B cell (primary cell): ENCODE data around the gene KIAA1328. TPM values are rescaled to one million over a fixed set of nuclear protein-coding genes. Genes with fewer than 3 reads are reported as not detected.

Experiments used
- ATAC-seq: fragments of 200-7000 bp; cut with Tn5 transposase; one replicate; pipeline ENCODE4 v1.10.0; 2021; ENCODE audit warnings: low read depth, mild to moderate bottlenecking, moderate number of reproducible peaks, moderate library complexity
- CTCF ChIA-PET: fragments of 350-600 bp; sonication (Branson Sonifier 250); formaldehyde crosslinking; loops from one replicate; lab custom pipeline; 2021; ENCODE audit warnings: antibody characterized with exemption, inconsistent platforms; lab: Charles Lee
- POLR2A ChIA-PET: fragments of 350-600 bp; sonication (Branson Sonifier 250); formaldehyde crosslinking; loops from one replicate; lab custom pipeline; 2021; ENCODE audit warnings: antibody characterized with exemption; lab: Charles Lee
- DNase-seq: peaks from one replicate; pipeline ENCODE4 v3.0.0; 2013
- H2AFZ ChIP-seq: 2 replicates; pipeline ENCODE4 v1.6.1; 2012; ENCODE audit warnings: mild to moderate bottlenecking, low read depth, low read length; ENCODE audit not compliant: insufficient read depth, poor library complexity, severe bottlenecking
- H3K27ac ChIP-seq, 2 donors: 1 replicate in 1 of 2; 2 replicates in 1 of 2; pipeline ENCODE4 v1.5.1; 2012 to 2013; ENCODE audit warnings: low read length in 2 of 2, mild to moderate bottlenecking in 2 of 2, moderate library complexity in 1 of 2
- H3K27me3 ChIP-seq, 4 experiments: fragments of 200-600 bp in 1 of 4; sonication (generic) in 1 of 4; replicated peaks in 1 of 4; 1 replicate in 2 of 4; 2 replicates in 2 of 4; pipeline versions ENCODE4 v1.6.1 to v1.7.0; 2013 to 2016; ENCODE audit warnings: low read length in 3 of 4, mild to moderate bottlenecking in 2 of 4, mixed read lengths in 1 of 4, moderate library complexity in 1 of 4; ENCODE audit not compliant: insufficient read depth in 4 of 4, control insufficient read depth in 3 of 4; ENCODE audit errors: control extremely low read depth in 1 of 4
- H3K36me3 ChIP-seq, 2 experiments: replicated peaks in 1 of 2; 1 replicate in 1 of 2; 2 replicates in 1 of 2; pipeline versions ENCODE4 v1.6.1 to v1.7.1; 2013; ENCODE audit warnings: low read length in 1 of 2; ENCODE audit not compliant: insufficient read depth in 2 of 2, control insufficient read depth in 1 of 2; ENCODE audit errors: control extremely low read depth in 1 of 2, extremely low read depth in 1 of 2
- H3K4me1 ChIP-seq, 2 donors: fragments of 200-600 bp in 1 of 2; sonication (generic) in 1 of 2; 1 replicate in 1 of 2; 2 replicates in 1 of 2; pipeline versions ENCODE4 v1.5.1 to v1.6.1; 2013 to 2017; ENCODE audit warnings: low read length in 2 of 2; ENCODE audit not compliant: control insufficient read depth in 2 of 2, insufficient read depth in 2 of 2
- H3K4me2 ChIP-seq: replicated peaks from 2 replicates; pipeline ENCODE3; 2012; ENCODE audit warnings: mild to moderate bottlenecking, low read depth, low read length; ENCODE audit not compliant: poor library complexity, severe bottlenecking
- H3K4me3 ChIP-seq, 5 experiments: fragments of 200-600 bp in 1 of 5; sonication (generic) in 1 of 5; 1 replicate in 3 of 5; 2 replicates in 2 of 5; pipeline versions ENCODE4 v1.5.1 to v1.7.0; 2011 to 2016; ENCODE audit warnings: low read length in 4 of 5, mild to moderate bottlenecking in 4 of 5, low read depth in 2 of 5, control low read depth in 1 of 5, moderate library complexity in 1 of 5; ENCODE audit not compliant: insufficient read depth in 1 of 5; ENCODE audit errors: control extremely low read depth in 1 of 5, extremely low read depth in 1 of 5
- H3K79me2 ChIP-seq: fragments of 200-600 bp; sonication (generic); one replicate; pipeline ENCODE4 v1.6.0; 2016; ENCODE audit warnings: low read length; ENCODE audit not compliant: control insufficient read depth, insufficient read depth
- H3K9ac ChIP-seq: fragments of 200-600 bp; sonication (generic); 2 replicates; pipeline ENCODE4 v1.6.1; 2017; ENCODE audit warnings: mild to moderate bottlenecking, low read length, moderate library complexity
- H3K9me3 ChIP-seq, 3 donors: one replicate each; pipeline versions ENCODE4 v1.6.1 to v1.7.1; 2013; ENCODE audit warnings: low read length in 2 of 3; ENCODE audit not compliant: control insufficient read depth in 2 of 3, insufficient read depth in 1 of 3; ENCODE audit errors: control extremely low read depth in 1 of 3
- H4K20me1 ChIP-seq: 2 replicates; pipeline ENCODE4 v1.6.0; 2012; ENCODE audit warnings: mild to moderate bottlenecking, low read length; ENCODE audit not compliant: insufficient read depth, control insufficient read depth, poor library complexity, severe bottlenecking
- H3K27ac Mint-ChIP-seq: one replicate; pipeline ENCODE4 v1.8.0; 2021; ENCODE audit warnings: mixed read lengths
- H3K27me3 Mint-ChIP-seq: one replicate; pipeline ENCODE4 v1.8.0; 2021; ENCODE audit warnings: mixed read lengths
- H3K4me1 Mint-ChIP-seq: one replicate; pipeline ENCODE4 v1.8.0; 2021; ENCODE audit warnings: mixed read lengths
- H3K4me3 Mint-ChIP-seq: one replicate; pipeline ENCODE4 v1.8.0; 2021; ENCODE audit warnings: mixed read lengths
- H3K9me3 Mint-ChIP-seq: one replicate; pipeline ENCODE4 v1.8.0; 2022; ENCODE audit warnings: mixed read lengths; ENCODE audit not compliant: insufficient read depth
- EZH2 ChIP-seq: IDR thresholded peaks from 2 replicates; pipeline ENCODE4 v1.6.1; 2012; ENCODE audit warnings: borderline replicate concordance, low read depth, mild to moderate bottlenecking, moderate library complexity, low read length; ENCODE audit not compliant: insufficient read depth, poor library complexity, severe bottlenecking
- WGBS: methylation state at CpG from one replicate; pipeline ENCODE4 v1.1.5; 2013; ENCODE audit warnings: missing lambda C conversion rate; ENCODE audit not compliant: insufficient coverage; 5-methylcytosine and 5-hydroxymethylcytosine counted together
- intact Hi-C: fragments of 100-400 bp; cut with micrococcal nuclease; formaldehyde crosslinking; loops from one replicate; pipeline ENCODE4 v1.10.0; 2022
- polyA plus RNA-seq: library from polyadenylated mRNA; depleted of rRNA; stranded (reverse); fragments of >200 nt; gene quantifications from 2 replicates; pipeline ENCODE4 v1.2.3, GENCODE V29; 2012
- total RNA-seq, 2 donors: library from RNA; stranded (reverse); fragments of 120-200 nt in 1 of 2; gene quantifications; 1 replicate in 1 of 2; 2 replicates in 1 of 2; pipeline versions ENCODE4 v1.2.3 to v1.2.4, GENCODE V29; 2013 to 2022
- TF ChIP-seq, protein P1 (sequence below): fragments of 200-600 bp; IDR thresholded peaks from one replicate; pipeline ENCODE4 v1.8.0; 2022; ENCODE audit warnings: antibody characterized with exemption, mild to moderate bottlenecking

KIAA1328 gene
- total and polyA plus RNA-seq, 2 donors (not counting 1 experiment from before 2014, with no cell fraction given) = 9.1 to 22.1 TPM

- ATAC-seq (no peak), DNase-seq (no peak)
- WGBS = 86% methylated on average over 1 of the region's 1 CpG
- intact Hi-C loops = no loop called here
- H3K9me3 ChIP-seq = no peaks in the 10 kb centered on the region
- Mint-ChIP-seq H3K4me3 (no peak overlapping the region), H3K27ac (no peak overlapping the region), H3K9me3 (no peaks in the 10 kb centered on the region), H3K4me1 (no peaks in the 10 kb centered on the region), H3K27me3 (no peaks in the 10 kb centered on the region)
- no peaks in the 10 kb centered on the region for H3K4me1 ChIP-seq
- no peak overlapping the region for H3K4me2 ChIP-seq
- no peaks in the 10 kb centered on the region for H4K20me1 ChIP-seq
- no peak overlapping the region for H2AFZ ChIP-seq
- no peak overlapping the region for H3K27ac ChIP-seq
- no peak for TF ChIP-seq EZH2
- TF ChIP-seq, protein P1, sequence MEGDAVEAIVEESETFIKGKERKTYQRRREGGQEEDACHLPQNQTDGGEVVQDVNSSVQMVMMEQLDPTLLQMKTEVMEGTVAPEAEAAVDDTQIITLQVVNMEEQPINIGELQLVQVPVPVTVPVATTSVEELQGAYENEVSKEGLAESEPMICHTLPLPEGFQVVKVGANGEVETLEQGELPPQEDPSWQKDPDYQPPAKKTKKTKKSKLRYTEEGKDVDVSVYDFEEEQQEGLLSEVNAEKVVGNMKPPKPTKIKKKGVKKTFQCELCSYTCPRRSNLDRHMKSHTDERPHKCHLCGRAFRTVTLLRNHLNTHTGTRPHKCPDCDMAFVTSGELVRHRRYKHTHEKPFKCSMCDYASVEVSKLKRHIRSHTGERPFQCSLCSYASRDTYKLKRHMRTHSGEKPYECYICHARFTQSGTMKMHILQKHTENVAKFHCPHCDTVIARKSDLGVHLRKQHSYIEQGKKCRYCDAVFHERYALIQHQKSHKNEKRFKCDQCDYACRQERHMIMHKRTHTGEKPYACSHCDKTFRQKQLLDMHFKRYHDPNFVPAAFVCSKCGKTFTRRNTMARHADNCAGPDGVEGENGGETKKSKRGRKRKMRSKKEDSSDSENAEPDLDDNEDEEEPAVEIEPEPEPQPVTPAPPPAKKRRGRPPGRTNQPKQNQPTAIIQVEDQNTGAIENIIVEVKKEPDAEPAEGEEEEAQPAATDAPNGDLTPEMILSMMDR = no peak
- POLR2A ChIA-PET = no interaction called here
- no peak overlapping the region for H3K4me3 ChIP-seq
- CTCF ChIA-PET = interaction anchor here (0.9 kb wide), 1 partner anchor 11 kb away, joined by 3 read pairs; no protein-coding TSS in a partner anchor
- H3K36me3 ChIP-seq = peaks cover 1 to 26% of the 10 kb centered on the region in 2 experiments
- no peaks in the 10 kb centered on the region for H3K27me3 ChIP-seq
- peaks cover 7% of the 10 kb centered on the region for H3K79me2 ChIP-seq
- no peak overlapping the region for H3K9ac ChIP-seq
Measured at GRCh38 chr18:36817039-36817438, 11.9 kb upstream of the KIAA1328 start.

- H3K27me3 ChIP-seq = no peaks in the 10 kb centered on the region
- H2AFZ ChIP-seq = no peak overlapping the region
- peaks cover 12% of the 10 kb centered on the region for H3K79me2 ChIP-seq
- no peak overlapping the region for H3K27ac ChIP-seq
- no peak for DNase-seq
- intact Hi-C loops = no loop called here
- Mint-ChIP-seq H3K4me1 (no peaks in the 10 kb centered on the region), H3K27ac (no peak overlapping the region), H3K4me3 (no peak overlapping the region), H3K9me3 (no peaks in the 10 kb centered on the region), H3K27me3 (no peaks in the 10 kb centered on the region)
- no peak for ATAC-seq
- TF ChIP-seq, protein P1 = no peak
- no peak for TF ChIP-seq EZH2
- no peaks in the 10 kb centered on the region for H3K9me3 ChIP-seq
- CTCF ChIA-PET = interaction anchor here (0.7 to 1.1 kb wide), 2 partner anchors 11 to 106 kb away, joined by 3 to 4 read pairs; no protein-coding TSS in a partner anchor
- H3K4me1 ChIP-seq = no peaks in the 10 kb centered on the region
- H3K36me3 ChIP-seq = peaks cover 1 to 26% of the 10 kb centered on the region in 2 experiments
- WGBS = 100% methylated on average over 1 of the region's 3 CpGs
- no peak overlapping the region for H3K9ac ChIP-seq
- POLR2A ChIA-PET = no interaction called here
- H3K4me2 ChIP-seq = no peak overlapping the region
- H4K20me1 ChIP-seq = no peaks in the 10 kb centered on the region
- no peak overlapping the region for H3K4me3 ChIP-seq
Measured at GRCh38 chr18:36818652-36819051, 10.3 kb upstream of the KIAA1328 start.
